Purkinje cell (primary cell): ENCODE data around the gene TOPORS. TPM values are rescaled to one million over a fixed set of nuclear protein-coding genes. Genes with fewer than 3 reads are reported as not detected.

ENCODE experiments used
- polyA plus RNA-seq: library from polyadenylated mRNA; unstranded; fragments of >200 nt; fragmentation: Nextera tagmentation; gene quantifications from 2 replicates; pipeline ENCODE4 v1.2.1, GENCODE V29; 2014

Gene TOPORS
- 14.9 and 15.0 TPM in 2 replicates for polyA plus RNA-seq

GRCh38 chr9:32552172-32552872 lies at the start of gene TOPORS, which contains the start of gene SMIM27:
Gene TOPORS (minus strand): TSS chr9:32552586. CDS start chr9:32552436, 150 bp downstream.
Gene SMIM27 (plus strand): TSS chr9:32552327. CDS start chr9:32552435, 108 bp downstream.

GRCh38 chr9:32572900-32573523 lies 20.6 kb upstream of the TOPORS start, which contains the start of gene NDUFB6:
Gene NDUFB6 (minus strand): TSS chr9:32573159. CDS start chr9:32573060, 99 bp downstream.

GRCh38 chr9:32526041-32526706 lies 26.2 kb downstream of the TOPORS start, which contains the start of gene RIGI:
Gene RIGI (minus strand): TSS chr9:32526196. CDS start chr9:32526166, 30 bp downstream.

Other genes with a start within 250 kb of the TOPORS start
- gene ACO1, start 167.9 kb downstream of the TOPORS start, polyA plus RNA-seq: 3.7 and 4.7 TPM in 2 replicates
- gene RIGI, start 26.4 kb downstream of the TOPORS start, polyA plus RNA-seq: 2.7 and 4.1 TPM in 2 replicates
- 42.3 and 74.6 TPM in 2 replicates for gene SMIM27, start 259 bp downstream of the TOPORS start, polyA plus RNA-seq
- gene NDUFB6, start 20.6 kb upstream of the TOPORS start, polyA plus RNA-seq: 566 and 643 TPM in 2 replicates
- gene TAF1L, start 83.1 kb upstream of the TOPORS start, polyA plus RNA-seq: not detected in 2 replicates
- gene TMEM215, start 231.0 kb upstream of the TOPORS start, polyA plus RNA-seq: 0.69 TPM in 1 of 2 replicates, not detected in the other